Natural killer cell (primary cell): Measurements from ENCODE around the gene MPZL3. TPM values are rescaled to one million over a fixed set of nuclear protein-coding genes. Genes with fewer than 3 reads are reported as not detected.
"Not testable (repeated sequence)": the region's sequence is repeated elsewhere in the genome, so short reads cannot be mapped to it uniquely, and the experiment has no call there.

Source experiments
- ATAC-seq, 3 donors: fragments of 150-1000 bp in 2 of 3; fragments of 200-7000 bp in 1 of 3; cut with Tn5 transposase; 1 replicate in 1 of 3; 2 replicates in 2 of 3; pipeline ENCODE4 v1.10.0; 2021; ENCODE audit warnings: mild to moderate bottlenecking in 2 of 3, moderate library complexity in 2 of 3
- DNase-seq, 2 donors: peaks; one replicate each; pipeline versions ENCODE4 v3.0.0 to v3.0.0-alpha.2; 2013 to 2021; ENCODE audit warnings: mixed read lengths in 1 of 2
- H3K27ac ChIP-seq: one replicate; pipeline ENCODE4 v1.5.1; 2013; ENCODE audit warnings: mild to moderate bottlenecking, low read length
- H3K27me3 ChIP-seq: one replicate; pipeline ENCODE4 v1.6.1; 2013; ENCODE audit warnings: low read length; ENCODE audit not compliant: control insufficient read depth, insufficient read depth
- H3K36me3 ChIP-seq: one replicate; pipeline ENCODE4 v1.6.1; 2013; ENCODE audit warnings: low read length; ENCODE audit not compliant: control insufficient read depth, insufficient read depth
- H3K4me1 ChIP-seq: one replicate; pipeline ENCODE4 v1.6.1; 2013; ENCODE audit warnings: low read length; ENCODE audit not compliant: control insufficient read depth, insufficient read depth
- H3K4me3 ChIP-seq: one replicate; pipeline ENCODE4 v1.5.1; 2013; ENCODE audit warnings: low read length
- H3K9me3 ChIP-seq: one replicate; pipeline ENCODE4 v1.6.1; 2013; ENCODE audit warnings: low read length; ENCODE audit not compliant: control insufficient read depth, insufficient read depth
- H3K27ac Mint-ChIP-seq, 2 donors: one replicate each; pipeline ENCODE4 v1.8.0; 2022; ENCODE audit warnings: mild to moderate bottlenecking in 2 of 2, mixed read lengths in 2 of 2, moderate library complexity in 1 of 2
- H3K27me3 Mint-ChIP-seq, 2 donors: one replicate each; pipeline ENCODE4 v1.8.0; 2022; ENCODE audit warnings: low read depth in 2 of 2, mixed read lengths in 2 of 2
- H3K36me3 Mint-ChIP-seq: one replicate; pipeline ENCODE4 v1.8.0; 2022; ENCODE audit warnings: mixed read lengths
- H3K4me1 Mint-ChIP-seq, 2 donors: one replicate each; pipeline ENCODE4 v1.8.0; 2022; ENCODE audit warnings: mixed read lengths in 2 of 2
- H3K4me3 Mint-ChIP-seq: one replicate; pipeline ENCODE4 v1.8.0; 2022; ENCODE audit warnings: mild to moderate bottlenecking, moderate library complexity, mixed read lengths
- H3K9me3 Mint-ChIP-seq, 2 donors: one replicate each; pipeline ENCODE4 v1.8.0; 2022; ENCODE audit warnings: mixed read lengths in 2 of 2
- CTCF ChIP-seq: fragments of 200-600 bp; IDR thresholded peaks from one replicate; pipeline ENCODE4 v1.8.0; 2022; ENCODE audit warnings: antibody characterized with exemption
- WGBS: methylation state at CpG from one replicate; pipeline ENCODE4 v1.1.7; 2013; ENCODE audit warnings: missing lambda C conversion rate; ENCODE audit not compliant: insufficient coverage; 5-methylcytosine and 5-hydroxymethylcytosine counted together
- intact Hi-C: fragments of 100-400 bp; cut with micrococcal nuclease; formaldehyde crosslinking; loops from one replicate; pipeline ENCODE4 v1.14.2; 2022
- total RNA-seq, 4 donors: library from RNA; stranded (reverse); fragments of 120-200 nt in 1 of 4; gene quantifications; one replicate each; pipeline versions ENCODE4 v1.2.3 to v1.2.4, GENCODE V29; 2013 to 2022

MPZL3 gene
- total RNA-seq, 3 donors from 2014 or later (not counting 1 experiment from before 2014, with no cell fraction given): 6.3 to 7.5 (median 6.7) TPM

GRCh38 chr11:118198370-118198769 lies 53.8 kb downstream of the MPZL3 start:
- H3K36me3 Mint-ChIP-seq: no peaks in the 10 kb centered on the region
- intact Hi-C loops: loop anchor here (1.0 kb wide), 3 partner anchors 93 to 290 kb away; no protein-coding TSS in a partner anchor
- H3K9me3 Mint-ChIP-seq: no peaks in the 10 kb centered on the region
- 1% methylated on average over 9 of the region's 9 CpGs for WGBS
- TF ChIP-seq CTCF: peak; percentile 96
- no peak overlapping the region for H3K27ac ChIP-seq
- peak overlapping the region in 1 of 2 donors; percentile 81 for H3K27ac Mint-ChIP-seq
- H3K4me3 ChIP-seq: no peak overlapping the region
- peak; percentile 75 to 91 (median 77) for ATAC-seq
- DNase-seq: peak; percentile 79 to 90
- no peak overlapping the region for H3K4me3 Mint-ChIP-seq
- peaks cover 3% of the 10 kb centered on the region for H3K36me3 ChIP-seq
- peaks cover 32% of the 10 kb centered on the region for H3K4me1 ChIP-seq
- no peaks in the 10 kb centered on the region for H3K27me3 Mint-ChIP-seq
- H3K27me3 ChIP-seq: no peaks in the 10 kb centered on the region
- H3K9me3 ChIP-seq: no peaks in the 10 kb centered on the region
- peaks cover 5 to 11% of the 10 kb centered on the region in 2 donors for H3K4me1 Mint-ChIP-seq

- H3K36me3 Mint-ChIP-seq: no peaks in the 10 kb centered on the region
- ATAC-seq (no peak), DNase-seq (no peak)
- Histone ChIP-seq H3K36me3 (peaks cover 3% of the 10 kb centered on the region), H3K4me3 (no peak overlapping the region), H3K4me1 (peaks cover 6% of the 10 kb centered on the region), H3K27ac (no peak overlapping the region), H3K9me3 (no peaks in the 10 kb centered on the region), H3K27me3 (no peaks in the 10 kb centered on the region)
- H3K4me1 Mint-ChIP-seq: peaks cover 5 to 11% of the 10 kb centered on the region in 2 donors
- peaks cover 0 to 3% of the 10 kb centered on the region in 2 donors for H3K9me3 Mint-ChIP-seq
- H3K4me3 Mint-ChIP-seq: no peak overlapping the region
- peaks cover 3 to 12% of the 10 kb centered on the region in 2 donors for H3K27me3 Mint-ChIP-seq
- no peak overlapping the region for H3K27ac Mint-ChIP-seq
- intact Hi-C loops: no loop called here
- 87% methylated on average over 10 of the region's 10 CpGs for WGBS
- TF ChIP-seq CTCF: no peak
Measured at GRCh38 chr11:118194835-118195627, 57.1 kb downstream of the MPZL3 start.

GRCh38 chr11:118193910-118194566 lies 58.1 kb downstream of the MPZL3 start:
- Mint-ChIP-seq H3K4me1 (peaks cover 5 to 11% of the 10 kb centered on the region in 2 donors), H3K4me3 (no peak overlapping the region), H3K36me3 (no peaks in the 10 kb centered on the region), H3K27ac (no peak overlapping the region), H3K9me3 (peaks cover 0 to 3% of the 10 kb centered on the region in 2 donors), H3K27me3 (peaks cover 3 to 21% of the 10 kb centered on the region in 2 donors)
- intact Hi-C loops: no loop called here
- no peak overlapping the region for H3K4me3 ChIP-seq
- H3K4me1 ChIP-seq: peaks cover 6% of the 10 kb centered on the region
- H3K36me3 ChIP-seq: peaks cover 3% of the 10 kb centered on the region
- TF ChIP-seq CTCF: no peak
- no peak for ATAC-seq
- H3K27me3 ChIP-seq: no peaks in the 10 kb centered on the region
- no peaks in the 10 kb centered on the region for H3K9me3 ChIP-seq
- no peak overlapping the region for H3K27ac ChIP-seq
- WGBS: 86% methylated on average over 5 of the region's 6 CpGs
- no peak for DNase-seq

- H3K36me3 Mint-ChIP-seq, H3K36me3 ChIP-seq: not testable (repeated sequence)
Measured at GRCh38 chr11:118192817-118193216, 59.3 kb downstream of the MPZL3 start.

GRCh38 chr11:118190942-118191506 lies 61.1 kb downstream of the MPZL3 start:
- H3K4me1 ChIP-seq, H3K36me3 ChIP-seq, H3K27ac ChIP-seq, H3K27me3 ChIP-seq, intact Hi-C loops, H3K9me3 ChIP-seq, H3K4me3 ChIP-seq, H3K9me3 Mint-ChIP-seq, H3K4me3 Mint-ChIP-seq, ATAC-seq, DNase-seq, H3K4me1 Mint-ChIP-seq, H3K36me3 Mint-ChIP-seq, H3K27ac Mint-ChIP-seq: not testable (repeated sequence)
- H3K27me3 Mint-ChIP-seq: peaks cover 14 to 29% of the 10 kb centered on the region in 2 donors
- 94% methylated on average over 2 of the region's 2 CpGs for WGBS

More at GRCh38 chr11:118192817-118193216, 59.3 kb downstream of the MPZL3 start:
- peaks cover 7 to 21% of the 10 kb centered on the region in 2 donors for H3K27me3 Mint-ChIP-seq
- WGBS: 92% methylated on average over 5 of the region's 5 CpGs
- H3K27me3 ChIP-seq, H3K4me3 Mint-ChIP-seq, ATAC-seq, H3K27ac ChIP-seq, H3K27ac Mint-ChIP-seq, H3K9me3 ChIP-seq, H3K4me1 ChIP-seq, DNase-seq, intact Hi-C loops, H3K4me1 Mint-ChIP-seq, H3K4me3 ChIP-seq, H3K9me3 Mint-ChIP-seq: not testable (repeated sequence)
